Esophagus squamous epithelium (tissue), 5 donors: ENCODE results near the gene FUBP3. TPM values are rescaled to one million over a fixed set of nuclear protein-coding genes. Genes with fewer than 3 reads are reported as not detected.

Experiments
- DNase-seq: peaks from one replicate; lab custom pipeline; 2025; lab: John Stamatoyannopoulos, UW
- H3K27ac ChIP-seq, 4 donors: fragments of 200-600 bp; sonication (generic); one replicate each; pipeline ENCODE4 v1.5.1; 2016 to 2019; ENCODE audit warnings: mild to moderate bottlenecking in 1 of 4
- H3K27me3 ChIP-seq, 4 donors: fragments of 200-600 bp; sonication (generic); 1 replicate in 3 of 4; 2 replicates in 1 of 4; pipeline versions ENCODE4 v1.5.1 to v1.6.0; 2017 to 2021; ENCODE audit warnings: antibody characterized with exemption in 1 of 4
- H3K36me3 ChIP-seq, 3 donors: fragments of 200-600 bp; sonication (generic); one replicate each; pipeline ENCODE4 v1.5.1; 2016 to 2019
- H3K4me1 ChIP-seq, 3 donors: fragments of 200-600 bp; sonication (generic); one replicate each; pipeline ENCODE4 v1.5.1; 2017 to 2019
- H3K4me3 ChIP-seq, 4 donors: fragments of 200-600 bp; sonication (generic); 1 replicate in 3 of 4; 2 replicates in 1 of 4; pipeline ENCODE4 v1.5.1; 2016 to 2019; ENCODE audit warnings: mild to moderate bottlenecking in 2 of 4, moderate library complexity in 1 of 4
- H3K9me3 ChIP-seq, 3 donors: fragments of 200-600 bp; sonication (generic); one replicate each; pipeline ENCODE4 v1.5.1; 2016 to 2019
- CTCF ChIP-seq, 6 experiments: fragments of 450-650 bp in 4 of 6; fragments of 200-600 bp in 2 of 6; sonication (generic) in 2 of 6; IDR thresholded peaks; one replicate each; pipeline ENCODE4 v1.5.1; 2016 to 2019; ENCODE audit warnings: antibody characterized with exemption in 6 of 6, mild to moderate bottlenecking in 4 of 6, moderate library complexity in 4 of 6
- POLR2A ChIP-seq, 4 donors: fragments of 450-650 bp; IDR thresholded peaks; one replicate each; pipeline ENCODE4 v1.6.1; 2017; ENCODE audit warnings: antibody characterized with exemption in 4 of 4, mild to moderate bottlenecking in 4 of 4, moderate library complexity in 3 of 4
- WGBS, 2 donors: methylation state at CpG; one replicate each; pipeline ENCODE4 v1.1.5; 2018; 5-methylcytosine and 5-hydroxymethylcytosine counted together
- intact Hi-C: fragments of 100-400 bp; cut with DNase I; formaldehyde crosslinking; loops from one replicate; pipeline ENCODE4 v1.15.0; 2022
- total RNA-seq, 4 donors: library from RNA; depleted of rRNA; stranded (reverse); fragments of >200 nt; gene quantifications; one replicate each; pipeline ENCODE4 v1.1.0, GENCODE V29; 2016
- donor health status: DM: yes; HTN: yes; CAD: no.

Gene FUBP3
- total RNA-seq, 4 donors from 2014 or later: 28.2 to 39.0 (median 33.9) TPM

GRCh38 chr9:130563797-130564196 is 15.6 kb upstream of the FUBP3 start:
- H3K27me3 ChIP-seq: peaks cover 0 to 13% (median 0%) of the 10 kb centered on the region in 4 donors
- intact Hi-C loops: no loop called here
- 86 to 93% methylated on average over 7 of the region's 7 CpGs for WGBS, 2 donors
- no peak overlapping the region for H3K4me3 ChIP-seq
- no peaks in the 10 kb centered on the region for H3K36me3 ChIP-seq
- H3K4me1 ChIP-seq: peaks cover 0 to 10% (median 6%) of the 10 kb centered on the region in 3 donors
- H3K27ac ChIP-seq: no peak overlapping the region
- H3K9me3 ChIP-seq: no peaks in the 10 kb centered on the region
- TF ChIP-seq CTCF (IDR thresholded peaks at IDR 0.05): no peak
- no peak for TF ChIP-seq POLR2A (IDR thresholded peaks at IDR 0.05)
- DNase-seq: no peak

GRCh38 chr9:130565792-130566191 is 13.6 kb upstream of the FUBP3 start:
- WGBS, 2 donors: 63 to 87% methylated on average over 2 to 3 of the region's 3 CpGs

GRCh38 chr9:130570208-130570607 is 9.2 kb upstream of the FUBP3 start:
- DNase-seq: no peak
- H3K4me1 ChIP-seq: no peaks in the 10 kb centered on the region
- no peaks in the 10 kb centered on the region for H3K9me3 ChIP-seq
- no peak overlapping the region for H3K4me3 ChIP-seq
- H3K27me3 ChIP-seq: peaks cover 0 to 7% (median 0%) of the 10 kb centered on the region in 4 donors
- H3K27ac ChIP-seq: no peak overlapping the region
- intact Hi-C loops: no loop called here
- WGBS, 2 donors: 59 to 65% methylated on average over 10 of the region's 10 CpGs
- no peak for TF ChIP-seq POLR2A (IDR thresholded peaks at IDR 0.05)
- TF ChIP-seq CTCF (IDR thresholded peaks at IDR 0.05): no peak
- no peaks in the 10 kb centered on the region for H3K36me3 ChIP-seq

More at GRCh38 chr9:130565792-130566191, 13.6 kb upstream of the FUBP3 start:
- intact Hi-C loops: no loop called here
- H3K9me3 ChIP-seq: no peaks in the 10 kb centered on the region
- H3K27ac ChIP-seq: no peak overlapping the region
- DNase-seq: no peak
- peaks cover 0 to 10% (median 6%) of the 10 kb centered on the region in 3 donors for H3K4me1 ChIP-seq
- H3K36me3 ChIP-seq: no peaks in the 10 kb centered on the region
- no peak overlapping the region for H3K4me3 ChIP-seq
- TF ChIP-seq POLR2A (IDR thresholded peaks at IDR 0.05): no peak
- no peak for TF ChIP-seq CTCF (IDR thresholded peaks at IDR 0.05)
- peaks cover 0 to 13% (median 0%) of the 10 kb centered on the region in 4 donors for H3K27me3 ChIP-seq

- H3K4me1 ChIP-seq: peaks cover 10 to 18% (median 13%) of the 10 kb centered on the region in 3 donors
- H3K27ac ChIP-seq: no peak overlapping the region
- 79 to 83% methylated on average over 3 of the region's 3 CpGs for WGBS, 2 donors
- TF ChIP-seq POLR2A (IDR thresholded peaks at IDR 0.05) (no peak), CTCF (IDR thresholded peaks at IDR 0.05) (no peak)
- no peaks in the 10 kb centered on the region for H3K9me3 ChIP-seq
- no peaks in the 10 kb centered on the region for H3K27me3 ChIP-seq
- no peak for DNase-seq
- intact Hi-C loops: no loop called here
- H3K36me3 ChIP-seq: no peaks in the 10 kb centered on the region
- no peak overlapping the region for H3K4me3 ChIP-seq
These were observed 3.9 kb upstream of the FUBP3 start for GRCh38 chr9:130575514-130575913.

- H3K4me1 ChIP-seq: peaks cover 17 to 24% (median 19%) of the 10 kb centered on the region in 3 donors
- H3K27ac ChIP-seq: no peak overlapping the region
- 53 to 67% methylated on average over 4 of the region's 4 CpGs for WGBS, 2 donors
- H3K36me3 ChIP-seq: peaks cover 0 to 5% (median 0%) of the 10 kb centered on the region in 3 donors
- H3K9me3 ChIP-seq: no peaks in the 10 kb centered on the region
- intact Hi-C loops: no loop called here
- H3K27me3 ChIP-seq: no peaks in the 10 kb centered on the region
- DNase-seq: no peak
- H3K4me3 ChIP-seq: no peak overlapping the region
- TF ChIP-seq POLR2A (IDR thresholded peaks at IDR 0.05): no peak
- no peak for TF ChIP-seq CTCF (IDR thresholded peaks at IDR 0.05)
These were observed 3.2 kb upstream of the FUBP3 start for GRCh38 chr9:130576176-130576575.
